ENCODE data around the gene DKC1.

- no peak for TF ChIP-seq CTCF (conservative IDR thresholded peaks at IDR 0.05; ENCODE audit: low read depth in 2 of 2)
- TF ChIP-seq EZH2phosphoT487 (IDR thresholded peaks at IDR 0.05; ENCODE audit: unreplicated experiment): no peak
- no peak for TF ChIP-seq CREB1 (CRISPR knock-in tag; IDR thresholded peaks at IDR 0.05; ENCODE audit: low read depth)
- no peak for TF ChIP-seq POLR2AphosphoS5 (IDR thresholded peaks at IDR 0.05; ENCODE audit: low read depth)
- TF ChIP-seq, protein P1, sequence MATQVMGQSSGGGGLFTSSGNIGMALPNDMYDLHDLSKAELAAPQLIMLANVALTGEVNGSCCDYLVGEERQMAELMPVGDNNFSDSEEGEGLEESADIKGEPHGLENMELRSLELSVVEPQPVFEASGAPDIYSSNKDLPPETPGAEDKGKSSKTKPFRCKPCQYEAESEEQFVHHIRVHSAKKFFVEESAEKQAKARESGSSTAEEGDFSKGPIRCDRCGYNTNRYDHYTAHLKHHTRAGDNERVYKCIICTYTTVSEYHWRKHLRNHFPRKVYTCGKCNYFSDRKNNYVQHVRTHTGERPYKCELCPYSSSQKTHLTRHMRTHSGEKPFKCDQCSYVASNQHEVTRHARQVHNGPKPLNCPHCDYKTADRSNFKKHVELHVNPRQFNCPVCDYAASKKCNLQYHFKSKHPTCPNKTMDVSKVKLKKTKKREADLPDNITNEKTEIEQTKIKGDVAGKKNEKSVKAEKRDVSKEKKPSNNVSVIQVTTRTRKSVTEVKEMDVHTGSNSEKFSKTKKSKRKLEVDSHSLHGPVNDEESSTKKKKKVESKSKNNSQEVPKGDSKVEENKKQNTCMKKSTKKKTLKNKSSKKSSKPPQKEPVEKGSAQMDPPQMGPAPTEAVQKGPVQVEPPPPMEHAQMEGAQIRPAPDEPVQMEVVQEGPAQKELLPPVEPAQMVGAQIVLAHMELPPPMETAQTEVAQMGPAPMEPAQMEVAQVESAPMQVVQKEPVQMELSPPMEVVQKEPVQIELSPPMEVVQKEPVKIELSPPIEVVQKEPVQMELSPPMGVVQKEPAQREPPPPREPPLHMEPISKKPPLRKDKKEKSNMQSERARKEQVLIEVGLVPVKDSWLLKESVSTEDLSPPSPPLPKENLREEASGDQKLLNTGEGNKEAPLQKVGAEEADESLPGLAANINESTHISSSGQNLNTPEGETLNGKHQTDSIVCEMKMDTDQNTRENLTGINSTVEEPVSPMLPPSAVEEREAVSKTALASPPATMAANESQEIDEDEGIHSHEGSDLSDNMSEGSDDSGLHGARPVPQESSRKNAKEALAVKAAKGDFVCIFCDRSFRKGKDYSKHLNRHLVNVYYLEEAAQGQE (IDR thresholded peaks at IDR 0.05; ENCODE audit: unreplicated experiment): no peak
- TF ChIP-seq, protein P2, sequence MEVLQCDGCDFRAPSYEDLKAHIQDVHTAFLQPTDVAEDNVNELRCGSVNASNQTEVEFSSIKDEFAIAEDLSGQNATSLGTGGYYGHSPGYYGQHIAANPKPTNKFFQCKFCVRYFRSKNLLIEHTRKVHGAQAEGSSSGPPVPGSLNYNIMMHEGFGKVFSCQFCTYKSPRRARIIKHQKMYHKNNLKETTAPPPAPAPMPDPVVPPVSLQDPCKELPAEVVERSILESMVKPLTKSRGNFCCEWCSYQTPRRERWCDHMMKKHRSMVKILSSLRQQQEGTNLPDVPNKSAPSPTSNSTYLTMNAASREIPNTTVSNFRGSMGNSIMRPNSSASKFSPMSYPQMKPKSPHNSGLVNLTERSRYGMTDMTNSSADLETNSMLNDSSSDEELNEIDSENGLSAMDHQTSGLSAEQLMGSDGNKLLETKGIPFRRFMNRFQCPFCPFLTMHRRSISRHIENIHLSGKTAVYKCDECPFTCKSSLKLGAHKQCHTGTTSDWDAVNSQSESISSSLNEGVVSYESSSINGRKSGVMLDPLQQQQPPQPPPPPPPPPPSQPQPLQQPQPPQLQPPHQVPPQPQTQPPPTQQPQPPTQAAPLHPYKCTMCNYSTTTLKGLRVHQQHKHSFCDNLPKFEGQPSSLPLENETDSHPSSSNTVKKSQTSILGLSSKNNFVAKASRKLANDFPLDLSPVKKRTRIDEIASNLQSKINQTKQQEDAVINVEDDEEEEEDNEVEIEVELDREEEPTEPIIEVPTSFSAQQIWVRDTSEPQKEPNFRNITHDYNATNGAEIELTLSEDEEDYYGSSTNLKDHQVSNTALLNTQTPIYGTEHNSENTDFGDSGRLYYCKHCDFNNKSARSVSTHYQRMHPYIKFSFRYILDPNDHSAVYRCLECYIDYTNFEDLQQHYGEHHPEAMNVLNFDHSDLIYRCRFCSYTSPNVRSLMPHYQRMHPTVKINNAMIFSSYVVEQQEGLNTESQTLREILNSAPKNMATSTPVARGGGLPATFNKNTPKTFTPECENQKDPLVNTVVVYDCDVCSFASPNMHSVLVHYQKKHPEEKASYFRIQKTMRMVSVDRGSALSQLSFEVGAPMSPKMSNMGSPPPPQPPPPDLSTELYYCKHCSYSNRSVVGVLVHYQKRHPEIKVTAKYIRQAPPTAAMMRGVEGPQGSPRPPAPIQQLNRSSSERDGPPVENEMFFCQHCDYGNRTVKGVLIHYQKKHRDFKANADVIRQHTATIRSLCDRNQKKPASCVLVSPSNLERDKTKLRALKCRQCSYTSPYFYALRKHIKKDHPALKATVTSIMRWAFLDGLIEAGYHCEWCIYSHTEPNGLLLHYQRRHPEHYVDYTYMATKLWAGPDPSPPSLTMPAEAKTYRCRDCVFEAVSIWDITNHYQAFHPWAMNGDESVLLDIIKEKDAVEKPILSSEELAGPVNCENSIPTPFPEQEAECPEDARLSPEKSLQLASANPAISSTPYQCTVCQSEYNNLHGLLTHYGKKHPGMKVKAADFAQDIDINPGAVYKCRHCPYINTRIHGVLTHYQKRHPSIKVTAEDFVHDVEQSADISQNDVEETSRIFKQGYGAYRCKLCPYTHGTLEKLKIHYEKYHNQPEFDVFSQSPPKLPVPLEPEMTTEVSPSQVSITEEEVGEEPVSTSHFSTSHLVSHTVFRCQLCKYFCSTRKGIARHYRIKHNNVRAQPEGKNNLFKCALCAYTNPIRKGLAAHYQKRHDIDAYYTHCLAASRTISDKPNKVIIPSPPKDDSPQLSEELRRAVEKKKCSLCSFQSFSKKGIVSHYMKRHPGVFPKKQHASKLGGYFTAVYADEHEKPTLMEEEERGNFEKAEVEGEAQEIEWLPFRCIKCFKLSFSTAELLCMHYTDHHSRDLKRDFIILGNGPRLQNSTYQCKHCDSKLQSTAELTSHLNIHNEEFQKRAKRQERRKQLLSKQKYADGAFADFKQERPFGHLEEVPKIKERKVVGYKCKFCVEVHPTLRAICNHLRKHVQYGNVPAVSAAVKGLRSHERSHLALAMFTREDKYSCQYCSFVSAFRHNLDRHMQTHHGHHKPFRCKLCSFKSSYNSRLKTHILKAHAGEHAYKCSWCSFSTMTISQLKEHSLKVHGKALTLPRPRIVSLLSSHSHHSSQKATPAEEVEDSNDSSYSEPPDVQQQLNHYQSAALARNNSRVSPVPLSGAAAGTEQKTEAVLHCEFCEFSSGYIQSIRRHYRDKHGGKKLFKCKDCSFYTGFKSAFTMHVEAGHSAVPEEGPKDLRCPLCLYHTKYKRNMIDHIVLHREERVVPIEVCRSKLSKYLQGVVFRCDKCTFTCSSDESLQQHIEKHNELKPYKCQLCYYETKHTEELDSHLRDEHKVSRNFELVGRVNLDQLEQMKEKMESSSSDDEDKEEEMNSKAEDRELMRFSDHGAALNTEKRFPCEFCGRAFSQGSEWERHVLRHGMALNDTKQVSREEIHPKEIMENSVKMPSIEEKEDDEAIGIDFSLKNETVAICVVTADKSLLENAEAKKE (CRISPR knock-in tag; IDR thresholded peaks at IDR 0.05): no peak
- TF ChIP-seq EZH2 (IDR thresholded peaks at IDR 0.05; ENCODE audit: low read depth, unreplicated experiment): no peak
- TF ChIP-seq JUNB (IDR thresholded peaks at IDR 0.05; ENCODE audit: unreplicated experiment): no peak
- no peak for TF ChIP-seq ZNF331 (CRISPR knock-in tag; IDR thresholded peaks at IDR 0.05; ENCODE audit: low read depth)
- TF ChIP-seq NANOG (IDR thresholded peaks at IDR 0.05; ENCODE audit: borderline replicate concordance): no peak
- no peak for TF ChIP-seq STAT1 (IDR thresholded peaks at IDR 0.05; ENCODE audit: unreplicated experiment)
- TF ChIP-seq ETS1 (IDR thresholded peaks at IDR 0.05): no peak
These were observed 23.1 kb downstream of the DKC1 start for GRCh38 chrX:154785716-154786115.

Measured in GM23338 (cell line).